WTC11 (cell line): ENCODE results near the gene VTN. TPM values are rescaled to one million over a fixed set of nuclear protein-coding genes. Genes with fewer than 3 reads are reported as not detected.

ENCODE experiments used
- ATAC-seq: fragments of 200-7000 bp; cut with Tn5 transposase; 2 replicates; pipeline ENCODE4 v1.10.0; 2021; ENCODE audit warnings: mild to moderate bottlenecking, moderate library complexity
- CTCF ChIA-PET: fragments of 300-600 bp; sonication (Branson Sonifier 250); formaldehyde crosslinking; loops from one replicate; lab custom pipeline; 2021; ENCODE audit warnings: antibody characterized with exemption; lab: Charles Lee
- POLR2A ChIA-PET: fragments of 350-600 bp; sonication (Branson Sonifier 250); formaldehyde crosslinking; loops from one replicate; lab custom pipeline; 2021; ENCODE audit warnings: antibody characterized with exemption; lab: Charles Lee
- DNase-seq: peaks from one replicate; pipeline ENCODE4 v3.0.0; 2021; ENCODE audit warnings: low spot score
- H3K27ac Mint-ChIP-seq: 2 replicates; pipeline ENCODE4 v1.8.0; 2021; ENCODE audit warnings: mixed read lengths
- H3K27me3 Mint-ChIP-seq: 2 replicates; pipeline ENCODE4 v1.8.0; 2021; ENCODE audit warnings: low read depth, mild to moderate bottlenecking, moderate library complexity, mixed read lengths
- H3K36me3 Mint-ChIP-seq: 2 replicates; pipeline ENCODE4 v1.8.0; 2021; ENCODE audit warnings: mixed read lengths
- H3K4me1 Mint-ChIP-seq: 2 replicates; pipeline ENCODE4 v1.8.0; 2022; ENCODE audit warnings: mixed read lengths
- H3K4me3 Mint-ChIP-seq: 2 replicates; pipeline ENCODE4 v1.8.0; 2021; ENCODE audit warnings: mild to moderate bottlenecking, moderate library complexity, mixed read lengths
- H3K9me3 Mint-ChIP-seq: 2 replicates; pipeline ENCODE4 v1.8.0; 2021; ENCODE audit warnings: mixed read lengths
- ATF1 ChIP-seq: sonication (generic); formaldehyde crosslinking; IDR thresholded peaks from 2 replicates; pipeline ENCODE4 v1.8.1; 2023; ENCODE audit warnings: mild to moderate bottlenecking, moderate library complexity, missing genetic modification reagents
- FOXP1 ChIP-seq: sonication (generic); formaldehyde crosslinking; IDR thresholded peaks from 2 replicates; pipeline ENCODE4 v1.8.0; 2022; ENCODE audit warnings: missing genetic modification reagents, mild to moderate bottlenecking, moderate library complexity, borderline replicate concordance
- GRHL2 ChIP-seq: fragments of 250-450 bp; sonication (Bioruptor Pico); IDR thresholded peaks from 2 replicates; pipeline ENCODE4 v1.8.0; 2022; ENCODE audit warnings: mild to moderate bottlenecking, moderate library complexity; ENCODE audit not compliant: insufficient replicate concordance, severe bottlenecking
- MAX ChIP-seq: sonication (generic); formaldehyde crosslinking; IDR thresholded peaks from 2 replicates; pipeline ENCODE4 v1.8.0; 2022; ENCODE audit warnings: mild to moderate bottlenecking, missing genetic modification reagents
- MYBL2 ChIP-seq: sonication (generic); formaldehyde crosslinking; IDR thresholded peaks from 2 replicates; pipeline ENCODE4 v1.8.1; 2023; ENCODE audit warnings: mild to moderate bottlenecking, moderate library complexity, missing genetic modification reagents
- NFATC4 ChIP-seq: fragments of 250-450 bp; sonication (Bioruptor Pico); IDR thresholded peaks from 2 replicates; pipeline ENCODE4 v1.9.0; 2021; ENCODE audit warnings: mild to moderate bottlenecking
- NR1H2 ChIP-seq: sonication (generic); formaldehyde crosslinking; IDR thresholded peaks from 2 replicates; pipeline ENCODE4 v1.9.0; 2021; ENCODE audit warnings: mild to moderate bottlenecking, moderate library complexity, missing genetic modification reagents
- PRDM15 ChIP-seq: sonication (generic); formaldehyde crosslinking; IDR thresholded peaks from 2 replicates; pipeline ENCODE4 v1.8.0; 2022; ENCODE audit warnings: missing genetic modification reagents
- RELA ChIP-seq: sonication (generic); formaldehyde crosslinking; IDR thresholded peaks from 2 replicates; pipeline ENCODE4 v1.8.1; 2022; ENCODE audit warnings: missing genetic modification reagents, mild to moderate bottlenecking, borderline replicate concordance
- SMAD3 ChIP-seq: sonication (generic); formaldehyde crosslinking; IDR thresholded peaks from 2 replicates; pipeline ENCODE4 v1.8.0; 2022; ENCODE audit warnings: missing genetic modification reagents, mild to moderate bottlenecking, borderline replicate concordance
- SP1 ChIP-seq: sonication (generic); formaldehyde crosslinking; conservative IDR thresholded peaks from 2 replicates; pipeline ENCODE4 v1.8.1; 2022; ENCODE audit warnings: missing genetic modification reagents
- TP53 ChIP-seq: sonication (generic); formaldehyde crosslinking; IDR thresholded peaks from 2 replicates; pipeline ENCODE4 v1.8.1; 2023; ENCODE audit warnings: mild to moderate bottlenecking, missing genetic modification reagents
- ZNF121 ChIP-seq: sonication (generic); formaldehyde crosslinking; IDR thresholded peaks from 2 replicates; pipeline ENCODE4 v1.8.0; 2023; ENCODE audit warnings: missing genetic modification reagents
- ZNF219 ChIP-seq: sonication (generic); formaldehyde crosslinking; IDR thresholded peaks from 2 replicates; pipeline ENCODE4 v1.8.0; 2023; ENCODE audit warnings: missing genetic modification reagents, mild to moderate bottlenecking, borderline replicate concordance
- ZNF416 ChIP-seq: fragments of 250-450 bp; sonication (Bioruptor Pico); IDR thresholded peaks from 2 replicates; pipeline ENCODE4 v1.9.0; 2021; ENCODE audit warnings: mild to moderate bottlenecking, inconsistent platforms
- ZNF425 ChIP-seq: fragments of 250-450 bp; sonication (Bioruptor Pico); conservative IDR thresholded peaks from 2 replicates; pipeline ENCODE4 v1.9.0; 2021; ENCODE audit warnings: mild to moderate bottlenecking
- ZNF532 ChIP-seq: fragments of 250-450 bp; sonication (Bioruptor Pico); IDR thresholded peaks from 2 replicates; pipeline ENCODE4 v1.9.0; 2021; ENCODE audit warnings: mild to moderate bottlenecking, borderline replicate concordance
- total RNA-seq: library from RNA; stranded (reverse); gene quantifications from 3 replicates; pipeline ENCODE4 v1.2.3, GENCODE V29; 2021
- TF ChIP-seq, protein P1 (sequence below): sonication (generic); formaldehyde crosslinking; IDR thresholded peaks from 2 replicates; pipeline ENCODE4 v1.8.1; 2022; ENCODE audit warnings: missing genetic modification reagents, borderline replicate concordance
- TF ChIP-seq, protein P2 (sequence below): fragments of 250-450 bp; sonication (Bioruptor Pico); IDR thresholded peaks from 2 replicates; pipeline ENCODE4 v1.9.0; 2021; ENCODE audit warnings: mild to moderate bottlenecking
- TF ChIP-seq, protein P3 (sequence below): sonication (generic); formaldehyde crosslinking; IDR thresholded peaks from 2 replicates; pipeline ENCODE4 v1.8.1; 2023; ENCODE audit warnings: mild to moderate bottlenecking, moderate library complexity, missing genetic modification reagents
- TF ChIP-seq, protein P4 (sequence below): sonication (generic); formaldehyde crosslinking; IDR thresholded peaks from 2 replicates; pipeline ENCODE4 v1.8.1; 2023; ENCODE audit warnings: mild to moderate bottlenecking, missing genetic modification reagents, moderate library complexity

Gene VTN
- total RNA-seq, 1 experiment from 2014 or later: 1.6 TPM

- ChIA-PET POLR2A (no interaction called here), CTCF (interaction anchor here (0.6 to 3.7 kb wide), 16 partner anchors 9 to 154 kb away, joined by 3 to 62 read pairs (median 6); partner anchors contain the start of genes IFT20, SARM1, TNFAIP1 and VTN)
- Mint-ChIP-seq H3K27me3 (peaks cover 31% of the 10 kb centered on the region), H3K4me3 (peak within 1 kb of the TSS; percentile 78), H3K4me1 (peaks cover 78% of the 10 kb centered on the region), H3K27ac (peak within 1 kb of the TSS; percentile 87), H3K9me3 (no peaks in the 10 kb centered on the region), H3K36me3 (no peaks in the 10 kb centered on the region)
- DNase-seq (peak; percentile 80), ATAC-seq (peak; percentile 53)
- TF ChIP-seq PRDM15 (CRISPR knock-in tag) (no peak), ZNF532 (CRISPR knock-in tag) (no peak), ZNF425 (CRISPR knock-in tag) (no peak), MYBL2 (CRISPR knock-in tag) (peak; percentile 66; the same call in 1 of the 2 replicates), MAX (CRISPR knock-in tag) (no peak), NR1H2 (no peak), RELA (CRISPR knock-in tag) (peak; percentile 41; the same call in 1 of the 2 replicates), SP1 (CRISPR knock-in tag) (peak; percentile 75), ZNF219 (CRISPR knock-in tag) (no peak), NFATC4 (CRISPR knock-in tag) (no peak), GRHL2 (CRISPR knock-in tag) (no peak), ZNF121 (0 out of 2 replicates have a peak, but pooled peaks have one; percentile 21), ZNF416 (CRISPR knock-in tag) (no peak), TP53 (CRISPR knock-in tag) (no peak), FOXP1 (CRISPR knock-in tag) (peak; percentile 70), ATF1 (no peak), SMAD3 (no peak)
- TF ChIP-seq, protein P1, sequence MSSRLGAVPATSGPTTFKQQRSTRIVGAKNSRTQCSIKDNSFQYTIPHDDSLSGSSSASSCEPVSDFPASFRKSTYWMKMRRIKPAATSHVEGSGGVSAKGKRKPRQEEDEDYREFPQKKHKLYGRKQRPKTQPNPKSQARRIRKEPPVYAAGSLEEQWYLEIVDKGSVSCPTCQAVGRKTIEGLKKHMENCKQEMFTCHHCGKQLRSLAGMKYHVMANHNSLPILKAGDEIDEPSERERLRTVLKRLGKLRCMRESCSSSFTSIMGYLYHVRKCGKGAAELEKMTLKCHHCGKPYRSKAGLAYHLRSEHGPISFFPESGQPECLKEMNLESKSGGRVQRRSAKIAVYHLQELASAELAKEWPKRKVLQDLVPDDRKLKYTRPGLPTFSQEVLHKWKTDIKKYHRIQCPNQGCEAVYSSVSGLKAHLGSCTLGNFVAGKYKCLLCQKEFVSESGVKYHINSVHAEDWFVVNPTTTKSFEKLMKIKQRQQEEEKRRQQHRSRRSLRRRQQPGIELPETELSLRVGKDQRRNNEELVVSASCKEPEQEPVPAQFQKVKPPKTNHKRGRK (CRISPR knock-in tag): no peak
- TF ChIP-seq, protein P2, sequence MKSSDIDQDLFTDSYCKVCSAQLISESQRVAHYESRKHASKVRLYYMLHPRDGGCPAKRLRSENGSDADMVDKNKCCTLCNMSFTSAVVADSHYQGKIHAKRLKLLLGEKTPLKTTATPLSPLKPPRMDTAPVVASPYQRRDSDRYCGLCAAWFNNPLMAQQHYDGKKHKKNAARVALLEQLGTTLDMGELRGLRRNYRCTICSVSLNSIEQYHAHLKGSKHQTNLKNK (CRISPR knock-in tag): no peak
- TF ChIP-seq, protein P3, sequence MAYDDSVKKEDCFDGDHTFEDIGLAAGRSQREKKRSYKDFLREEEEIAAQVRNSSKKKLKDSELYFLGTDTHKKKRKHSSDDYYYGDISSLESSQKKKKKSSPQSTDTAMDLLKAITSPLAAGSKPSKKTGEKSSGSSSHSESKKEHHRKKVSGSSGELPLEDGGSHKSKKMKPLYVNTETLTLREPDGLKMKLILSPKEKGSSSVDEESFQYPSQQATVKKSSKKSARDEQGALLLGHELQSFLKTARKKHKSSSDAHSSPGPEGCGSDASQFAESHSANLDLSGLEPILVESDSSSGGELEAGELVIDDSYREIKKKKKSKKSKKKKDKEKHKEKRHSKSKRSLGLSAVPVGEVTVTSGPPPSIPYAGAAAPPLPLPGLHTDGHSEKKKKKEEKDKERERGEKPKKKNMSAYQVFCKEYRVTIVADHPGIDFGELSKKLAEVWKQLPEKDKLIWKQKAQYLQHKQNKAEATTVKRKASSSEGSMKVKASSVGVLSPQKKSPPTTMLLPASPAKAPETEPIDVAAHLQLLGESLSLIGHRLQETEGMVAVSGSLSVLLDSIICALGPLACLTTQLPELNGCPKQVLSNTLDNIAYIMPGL (CRISPR knock-in tag): peak; percentile 40; the same call in 1 of the 2 replicates
- TF ChIP-seq, protein P4, sequence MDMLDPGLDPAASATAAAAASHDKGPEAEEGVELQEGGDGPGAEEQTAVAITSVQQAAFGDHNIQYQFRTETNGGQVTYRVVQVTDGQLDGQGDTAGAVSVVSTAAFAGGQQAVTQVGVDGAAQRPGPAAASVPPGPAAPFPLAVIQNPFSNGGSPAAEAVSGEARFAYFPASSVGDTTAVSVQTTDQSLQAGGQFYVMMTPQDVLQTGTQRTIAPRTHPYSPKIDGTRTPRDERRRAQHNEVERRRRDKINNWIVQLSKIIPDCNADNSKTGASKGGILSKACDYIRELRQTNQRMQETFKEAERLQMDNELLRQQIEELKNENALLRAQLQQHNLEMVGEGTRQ (CRISPR knock-in tag): no peak
Observed at GRCh38 chr17:28405632-28406472, 35.7 kb upstream of the VTN start, which contains the start of gene SLC46A1. Gene SLC46A1, minus strand, starts transcription at chr17:28406212. Its CDS starts 98 bp downstream, at chr17:28406114.
